ENCODE data around the gene NRIP1. TPM values are rescaled to one million over a fixed set of nuclear protein-coding genes. Genes with fewer than 3 reads are reported as not detected.

NRIP1 gene
- total and polyA plus RNA-seq, 2 donors (not counting 3 experiments of a cell fraction or from before 2014, with no cell fraction given): 2.8 to 24.0 TPM

GRCh38 chr21:15015622-15016471, 49.0 kb downstream of the NRIP1 start:
- Histone ChIP-seq H3K36me3 (ENCODE audit: control insufficient read depth in 2 of 2, extremely low read depth in 1 of 2, insufficient read depth in 2 of 2, low read length in 2 of 2) (no peaks in the 10 kb centered on the region), H3K4me3 (replicated peaks in 1 of 3; ENCODE audit: insufficient read depth in 1 of 3, low read depth in 1 of 3, low read length in 3 of 3) (no peak overlapping the region), H3K4me1 (ENCODE audit: control insufficient read depth, extremely low read depth, insufficient read depth, low read length) (no peaks in the 10 kb centered on the region), H3K9me3 (replicated peaks; ENCODE audit: control insufficient read depth, insufficient read depth, low read length) (no peaks in the 10 kb centered on the region), H3K9ac (replicated peaks; ENCODE audit: extremely low read depth, insufficient read depth, low read length) (no peak overlapping the region), H4K20me1 (replicated peaks; ENCODE audit: control insufficient read depth, extremely low read depth, insufficient read depth, low read length) (peaks cover 3% of the 10 kb centered on the region), H3K9me1 (replicated peaks; ENCODE audit: control insufficient read depth, extremely low read depth, insufficient read depth, low read length) (no peaks in the 10 kb centered on the region), H2AFZ (ENCODE audit: low read depth, low read length) (no peak overlapping the region), H3K79me2 (ENCODE audit: control insufficient read depth, insufficient read depth, low read length) (peaks cover 70% of the 10 kb centered on the region), H3K27me3 (ENCODE audit: control insufficient read depth in 2 of 2, insufficient read depth in 2 of 2, low read length in 2 of 2) (no peaks in the 10 kb centered on the region), H3K27ac (ENCODE audit: insufficient read depth, low read depth, low read length) (no peak overlapping the region), H3K4me2 (ENCODE audit: insufficient read depth, low read length) (no peak overlapping the region)
- intact Hi-C loops (cut with micrococcal nuclease) (no loop called here), dilution Hi-C loops (cut with MboI; ENCODE audit: extremely low pct_ligation_motif_present, low sequenced_read_pairs) (no loop called here)
- CTCF ChIA-PET: no interaction called here
- FAIRE-seq: no peak
- no peak for DNase-seq (ENCODE audit: low read depth, low spot score)
- TF ChIP-seq MYC (IDR thresholded peaks at IDR 0.05; ENCODE audit: low read depth, low read length) (no peak), GATA2 (IDR thresholded peaks at IDR 0.05; ENCODE audit: insufficient read depth, insufficient read length, low read depth, low read length) (no peak), JUN (IDR thresholded peaks at IDR 0.05; ENCODE audit: borderline replicate concordance, insufficient read depth, insufficient read length, low read depth) (no peak), MAX (IDR thresholded peaks at IDR 0.05; ENCODE audit: insufficient read depth, insufficient read length) (no peak), CTCF (IDR thresholded peaks at IDR 0.05; ENCODE audit: extremely low read depth in 1 of 2, insufficient read depth in 1 of 2, low read depth in 1 of 2, low read length in 2 of 2) (no peak)
- POLR2A ChIA-PET: no interaction called here
- no TSS peak for BruUV-seq (replicated peaks)

Measured in endothelial cell of umbilical vein (primary cell).